HG02981 (cell line): ENCODE measurements around the gene UGT1A10.
"Not testable (repeated sequence)": the region's sequence is repeated elsewhere in the genome, so short reads cannot be mapped to it uniquely, and the experiment has no call there.

Experiments
- ATAC-seq: cut with Tn5 transposase; IDR thresholded peaks from one replicate; pipeline ENCODE4 v1.9.1; 2021; ENCODE audit warnings: mild to moderate bottlenecking, moderate library complexity; ENCODE audit not compliant: unreplicated experiment

Gene UGT1A10

DNA sequence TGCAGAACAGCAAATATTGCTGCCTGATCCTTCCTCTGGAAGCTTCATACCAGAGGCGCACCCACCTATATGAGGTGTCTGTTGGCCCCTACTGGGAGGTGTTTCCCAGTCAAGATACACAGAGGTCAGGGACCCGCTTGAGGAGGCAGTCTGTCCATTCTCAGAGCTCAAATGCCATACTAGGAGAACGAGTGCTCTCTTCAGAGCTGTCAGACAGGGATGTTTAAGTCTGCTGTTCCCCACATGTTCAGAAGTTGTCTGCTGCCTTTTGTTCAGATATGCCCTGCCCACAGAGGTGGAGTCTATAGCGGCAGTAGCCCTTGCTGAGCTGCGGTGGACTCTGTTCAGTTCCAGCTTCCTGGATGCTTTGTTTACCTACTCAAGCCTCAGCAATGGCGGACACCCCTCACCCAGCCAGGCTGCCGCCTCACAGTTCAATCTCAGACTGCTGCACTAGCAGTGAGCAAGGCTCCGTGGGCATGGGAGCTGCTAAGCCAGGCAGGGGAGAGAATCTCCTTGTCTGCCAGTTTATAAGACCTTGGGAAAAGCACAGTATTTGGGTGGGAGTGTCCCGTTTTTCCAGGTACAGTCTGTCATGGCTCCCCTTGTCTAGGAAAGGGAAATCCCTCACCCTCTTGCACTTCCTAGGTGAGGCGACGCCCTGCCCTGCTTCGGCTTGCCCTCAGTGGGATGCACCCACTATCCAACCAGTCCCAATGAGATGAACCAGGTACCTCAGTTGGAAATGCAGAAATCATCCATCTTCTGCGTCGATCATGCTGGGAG lies 100.8 kb downstream of the UGT1A10 start:
- ATAC-seq: not testable (repeated sequence)

DNA sequence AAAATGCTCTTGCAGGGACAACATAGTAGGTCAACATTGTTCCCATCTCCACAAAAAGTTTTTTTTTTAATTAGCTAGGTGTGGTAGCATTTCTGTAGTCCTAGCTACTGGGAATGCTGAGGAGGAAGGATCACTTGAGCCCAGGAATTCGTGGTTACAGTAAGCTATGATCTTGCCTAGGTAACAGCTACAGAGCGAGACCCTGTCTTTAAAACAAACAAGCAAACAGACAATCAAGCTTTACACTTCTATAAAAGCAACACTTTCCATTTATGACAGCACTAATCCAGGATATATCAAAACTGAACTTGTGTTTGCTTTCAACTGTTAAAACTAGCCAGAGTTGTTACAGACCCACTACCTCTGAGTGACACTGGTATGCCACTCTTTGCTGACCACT lies 104.6 kb downstream of the UGT1A10 start:
- ATAC-seq: no peak

GRCh38 chr2:233743464-233744259 lies 107.4 kb downstream of the UGT1A10 start:
- no peak for ATAC-seq

- no peak for ATAC-seq
Measured at GRCh38 chr2:233745073-233745755, 109.0 kb downstream of the UGT1A10 start.

- ATAC-seq: not testable (repeated sequence)
Measured at GRCh38 chr2:233745838-233746237, 109.6 kb downstream of the UGT1A10 start.

DNA sequence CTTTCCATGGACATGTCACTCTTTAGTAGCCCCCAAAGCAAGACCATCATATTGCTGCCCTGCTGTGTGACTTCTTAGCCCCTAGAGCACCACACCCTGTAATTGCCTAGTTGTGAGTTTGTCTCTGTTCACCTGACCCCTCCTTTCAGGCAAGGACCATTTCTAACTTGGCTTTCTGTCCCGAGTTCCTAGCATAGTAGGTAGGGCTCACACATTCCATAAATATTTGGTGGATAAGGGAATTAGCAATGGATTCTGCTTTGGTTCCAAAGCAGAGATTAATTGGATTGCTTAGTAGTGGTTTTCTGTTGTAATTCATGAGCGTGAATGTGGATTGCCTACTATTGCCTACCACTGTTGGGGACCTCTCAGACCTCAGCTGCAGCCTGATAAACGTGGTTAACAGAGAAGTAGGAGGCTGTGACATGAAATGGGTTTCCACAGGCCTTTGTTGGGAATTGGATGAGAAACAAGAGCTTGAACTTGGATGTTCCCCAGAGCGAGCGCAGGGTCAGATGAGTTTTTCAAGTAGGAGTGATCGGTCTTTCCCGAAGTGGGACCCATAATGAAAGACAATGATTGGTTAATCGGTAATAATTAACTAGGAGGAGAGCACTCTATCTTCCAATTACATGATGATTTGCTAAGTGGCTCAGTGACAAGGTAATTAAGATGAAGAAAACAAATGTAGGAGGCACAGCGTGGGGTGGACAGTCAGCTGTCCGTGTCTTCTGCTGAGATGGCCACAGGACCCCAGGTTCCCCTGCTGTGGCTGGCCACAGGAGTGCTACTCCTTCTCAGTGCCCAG lies 110.4 kb downstream of the UGT1A10 start:
- ATAC-seq: no peak

DNA sequence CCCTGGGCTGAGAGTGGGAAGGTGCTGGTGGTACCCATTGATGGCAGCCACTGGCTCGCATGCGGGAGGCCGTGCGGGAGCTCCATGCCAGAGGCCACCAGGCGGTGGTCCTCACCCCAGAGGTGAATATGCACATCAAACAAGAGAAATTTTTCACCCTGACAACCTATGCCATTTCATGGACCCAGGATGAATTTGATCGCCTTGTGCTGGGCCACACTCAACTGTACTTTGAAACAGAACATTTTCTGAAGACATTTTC lies 111.0 kb downstream of the UGT1A10 start:
- ATAC-seq: no peak

GRCh38 chr2:233750689-233751088 lies 114.4 kb downstream of the UGT1A10 start:
- not testable (repeated sequence) for ATAC-seq

DNA sequence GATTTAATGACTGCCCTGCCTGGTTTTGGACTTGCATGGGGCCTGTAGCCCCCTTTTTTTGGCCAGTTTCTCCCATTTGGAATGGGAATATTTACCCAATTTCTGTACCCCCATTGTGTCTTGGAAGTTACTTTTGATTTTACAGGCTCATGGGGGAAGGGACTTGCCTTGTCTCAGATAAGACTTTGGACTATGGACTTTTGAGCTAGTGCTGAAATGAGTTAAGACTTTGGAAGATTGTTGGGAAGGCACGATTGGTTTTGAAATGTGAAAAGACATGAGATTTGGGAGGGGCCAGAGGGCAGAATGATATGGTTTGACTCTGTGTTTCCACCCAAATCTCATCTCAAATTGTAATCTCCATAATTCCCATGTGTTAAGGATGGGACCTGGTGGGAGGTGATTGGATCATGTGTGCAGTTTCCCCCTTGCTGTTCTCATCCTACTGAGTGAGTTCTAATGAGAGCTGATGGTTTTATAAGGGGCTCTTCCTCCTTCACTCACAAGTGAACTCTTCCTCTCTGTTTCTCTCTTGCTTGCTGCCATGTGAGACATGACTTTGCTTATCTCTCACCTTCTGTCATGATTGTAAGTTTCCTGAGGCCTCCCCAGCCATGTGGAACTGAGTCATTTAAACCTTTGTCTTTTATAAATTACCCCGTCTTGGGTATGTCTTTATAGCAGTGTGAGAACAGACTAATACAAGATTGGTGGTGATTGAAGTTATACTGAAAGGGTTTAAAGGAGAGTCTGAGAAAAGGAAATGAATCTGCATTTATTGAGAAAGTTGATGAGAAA lies 115.2 kb downstream of the UGT1A10 start:
- ATAC-seq: not testable (repeated sequence)

DNA sequence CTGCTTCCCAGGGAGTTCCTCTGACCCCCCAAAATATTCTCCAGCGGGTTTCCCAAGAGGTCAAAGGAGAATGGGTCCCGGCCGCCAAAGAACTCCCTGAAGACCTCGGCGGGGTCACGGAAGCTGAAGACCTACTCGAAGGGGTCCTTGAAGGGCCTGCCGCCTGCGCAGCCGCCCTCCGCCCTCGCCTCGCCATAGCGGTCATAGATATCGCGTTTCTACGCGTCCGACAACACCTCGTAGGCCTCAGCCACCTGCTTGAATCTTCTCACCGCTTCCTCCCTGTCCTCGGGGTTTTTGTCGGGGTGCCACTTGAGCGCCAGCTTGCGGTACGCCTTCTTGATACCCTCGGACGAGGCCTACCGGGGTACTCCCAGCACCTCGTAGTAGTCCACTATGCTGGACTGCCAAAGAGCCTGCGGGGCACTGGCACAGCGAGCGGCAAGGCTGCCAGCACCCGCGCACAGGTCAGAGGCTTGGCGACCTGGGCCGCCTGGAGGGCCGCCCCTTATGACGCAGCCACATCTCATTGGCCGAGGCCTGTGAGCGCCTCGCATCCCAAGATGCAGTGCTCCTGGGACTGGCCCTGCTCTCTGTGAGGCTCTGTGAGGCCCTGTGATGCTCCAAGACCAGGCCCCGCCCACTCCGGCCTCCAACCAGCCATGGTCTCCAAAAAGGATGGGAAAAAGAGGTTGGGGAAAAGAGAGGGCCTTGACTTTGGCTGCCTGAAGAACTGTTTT lies 118.8 kb downstream of the UGT1A10 start:
- no peak for ATAC-seq

DNA sequence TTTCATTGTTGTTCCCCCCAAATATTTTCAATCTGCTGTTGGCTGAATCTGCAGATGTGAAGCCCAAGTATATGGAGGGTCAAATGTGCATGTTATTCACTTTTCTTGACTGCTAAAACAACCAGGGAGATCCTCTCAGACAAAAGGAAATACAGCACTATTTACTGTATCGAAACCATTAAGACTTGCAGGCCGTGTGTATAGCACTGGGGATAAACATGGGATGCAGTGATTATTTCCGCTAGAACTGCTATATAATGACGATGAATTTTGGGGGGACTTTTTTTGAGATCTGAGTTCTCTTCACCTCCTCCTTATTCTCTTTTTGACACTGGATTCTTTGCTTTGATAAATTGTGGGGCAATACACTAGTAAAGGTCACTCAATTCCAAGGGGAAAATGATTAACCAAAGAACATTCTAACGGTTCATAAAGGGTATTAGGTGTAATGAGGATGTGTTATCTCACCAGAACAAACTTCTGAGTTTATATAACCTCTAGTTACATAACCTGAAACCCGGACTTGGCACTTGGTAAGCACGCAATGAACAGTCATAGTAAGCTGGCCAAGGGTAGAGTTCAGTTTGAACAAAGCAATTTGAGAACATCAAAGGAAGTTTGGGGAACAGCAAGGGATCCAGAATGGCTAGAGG lies 120.3 kb downstream of the UGT1A10 start:
- no peak for ATAC-seq

GRCh38 chr2:233758141-233758540 lies 121.9 kb downstream of the UGT1A10 start:
- no peak for ATAC-seq

GRCh38 chr2:233758849-233759248 lies 122.6 kb downstream of the UGT1A10 start:
- ATAC-seq: no peak

- ATAC-seq: no peak
Measured at GRCh38 chr2:233760043-233760442, 123.8 kb downstream of the UGT1A10 start, which contains the start of gene UGT1A1. Gene UGT1A1, plus strand, starts transcription at chr2:233760270. Its CDS starts 18 bp downstream, at chr2:233760288.

GRCh38 chr2:233761040-233761769 lies 125.0 kb downstream of the UGT1A10 start:
- no peak for ATAC-seq

DNA sequence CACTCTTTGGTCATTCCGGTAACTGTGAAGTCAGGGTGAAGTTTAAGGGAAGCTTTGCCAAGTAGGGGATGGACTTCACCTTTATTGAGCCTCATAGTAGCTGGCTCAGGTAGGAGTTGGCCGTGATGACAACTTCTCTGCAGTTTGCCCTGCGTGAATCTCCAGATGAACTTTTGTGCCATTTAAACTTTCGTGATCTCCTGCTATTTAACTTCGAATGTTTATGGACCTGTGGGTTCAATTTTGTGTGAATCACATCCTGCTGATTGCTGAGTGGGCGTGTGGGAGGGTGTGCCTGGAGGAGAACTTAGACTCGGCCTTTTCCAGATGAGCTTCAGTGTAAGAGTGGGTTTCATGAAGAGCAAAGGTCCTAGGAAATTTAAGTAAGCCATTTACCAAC lies 128.0 kb downstream of the UGT1A10 start:
- ATAC-seq: no peak

GRCh38 chr2:233764761-233765160 lies 128.5 kb downstream of the UGT1A10 start:
- no peak for ATAC-seq

DNA sequence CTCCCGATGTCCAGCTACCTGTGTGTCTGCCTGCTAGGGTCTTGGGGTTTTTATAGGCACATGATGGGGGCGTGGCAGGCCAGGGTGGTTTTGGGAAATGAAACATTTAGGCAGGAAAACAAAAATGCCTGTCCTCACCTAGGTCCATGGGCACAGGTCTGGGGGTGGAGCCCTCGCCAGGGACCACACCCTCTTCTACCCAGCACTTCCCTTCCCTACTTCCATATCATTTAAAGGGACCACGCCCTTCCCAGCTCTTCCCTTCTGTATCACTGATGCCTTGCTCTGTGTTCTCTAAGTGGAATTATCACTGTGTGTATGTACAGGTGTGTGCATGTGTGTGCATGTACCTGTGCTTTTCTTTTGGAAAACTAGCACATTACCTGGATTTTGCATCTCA lies 130.2 kb downstream of the UGT1A10 start:
- no peak for ATAC-seq
